ENCODE measurements around the gene SMARCC1.

- TF ChIP-seq, protein P1, sequence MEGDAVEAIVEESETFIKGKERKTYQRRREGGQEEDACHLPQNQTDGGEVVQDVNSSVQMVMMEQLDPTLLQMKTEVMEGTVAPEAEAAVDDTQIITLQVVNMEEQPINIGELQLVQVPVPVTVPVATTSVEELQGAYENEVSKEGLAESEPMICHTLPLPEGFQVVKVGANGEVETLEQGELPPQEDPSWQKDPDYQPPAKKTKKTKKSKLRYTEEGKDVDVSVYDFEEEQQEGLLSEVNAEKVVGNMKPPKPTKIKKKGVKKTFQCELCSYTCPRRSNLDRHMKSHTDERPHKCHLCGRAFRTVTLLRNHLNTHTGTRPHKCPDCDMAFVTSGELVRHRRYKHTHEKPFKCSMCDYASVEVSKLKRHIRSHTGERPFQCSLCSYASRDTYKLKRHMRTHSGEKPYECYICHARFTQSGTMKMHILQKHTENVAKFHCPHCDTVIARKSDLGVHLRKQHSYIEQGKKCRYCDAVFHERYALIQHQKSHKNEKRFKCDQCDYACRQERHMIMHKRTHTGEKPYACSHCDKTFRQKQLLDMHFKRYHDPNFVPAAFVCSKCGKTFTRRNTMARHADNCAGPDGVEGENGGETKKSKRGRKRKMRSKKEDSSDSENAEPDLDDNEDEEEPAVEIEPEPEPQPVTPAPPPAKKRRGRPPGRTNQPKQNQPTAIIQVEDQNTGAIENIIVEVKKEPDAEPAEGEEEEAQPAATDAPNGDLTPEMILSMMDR (conservative IDR thresholded peaks at IDR 0.05; ENCODE audit: low read depth, low read length), result no peak
- TF ChIP-seq POLR2A (IDR thresholded peaks at IDR 0.05; ENCODE audit: low read depth, low read length) (no peak), ELK1 (IDR thresholded peaks at IDR 0.05; ENCODE audit: borderline replicate concordance, low read depth, low read length) (no peak), RAD21 (IDR thresholded peaks at IDR 0.05; ENCODE audit: low read length) (no peak), SMC3 (IDR thresholded peaks at IDR 0.05; ENCODE audit: low read depth, low read length) (no peak), RFX5 (IDR thresholded peaks at IDR 0.05; ENCODE audit: low read depth, low read length) (no peak), MAFK (IDR thresholded peaks at IDR 0.05; ENCODE audit: low read depth, low read length) (no peak), MXI1 (IDR thresholded peaks at IDR 0.05; ENCODE audit: borderline replicate concordance, low read depth, low read length) (no peak), BHLHE40 (IDR thresholded peaks at IDR 0.05; ENCODE audit: low read depth, low read length) (no peak), CEBPB (IDR thresholded peaks at IDR 0.05; ENCODE audit: low read depth, low read length) (no peak), RCOR1 (IDR thresholded peaks at IDR 0.05; ENCODE audit: insufficient replicate concordance, low read length) (no peak), MAZ (IDR thresholded peaks at IDR 0.05; ENCODE audit: borderline replicate concordance, low read depth, low read length) (no peak), FOS (IDR thresholded peaks at IDR 0.05; ENCODE audit: low read depth, low read length) (no peak)
- TF ChIP-seq, protein P2, sequence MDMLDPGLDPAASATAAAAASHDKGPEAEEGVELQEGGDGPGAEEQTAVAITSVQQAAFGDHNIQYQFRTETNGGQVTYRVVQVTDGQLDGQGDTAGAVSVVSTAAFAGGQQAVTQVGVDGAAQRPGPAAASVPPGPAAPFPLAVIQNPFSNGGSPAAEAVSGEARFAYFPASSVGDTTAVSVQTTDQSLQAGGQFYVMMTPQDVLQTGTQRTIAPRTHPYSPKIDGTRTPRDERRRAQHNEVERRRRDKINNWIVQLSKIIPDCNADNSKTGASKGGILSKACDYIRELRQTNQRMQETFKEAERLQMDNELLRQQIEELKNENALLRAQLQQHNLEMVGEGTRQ (IDR thresholded peaks at IDR 0.05; ENCODE audit: low read depth, low read length), result no peak
Observed at GRCh38 chr3:47782446-47783308, 984 bp upstream of the SMARCC1 start.
